Chondrocyte (in vitro differentiated cells): Measurements from ENCODE around the gene IGSF21. TPM values are rescaled to one million over a fixed set of nuclear protein-coding genes. Genes with fewer than 3 reads are reported as not detected.

Experiments used
- DNase-seq: peaks from one replicate; pipeline ENCODE4 v3.0.0; 2021; ENCODE audit warnings: mixed read lengths, low spot score
- H3K27ac Mint-ChIP-seq: one replicate; pipeline ENCODE4 v1.8.0; 2021; ENCODE audit warnings: mild to moderate bottlenecking, moderate library complexity, mixed read lengths; ENCODE audit not compliant: unreplicated experiment
- H3K27me3 Mint-ChIP-seq: 2 replicates; pipeline ENCODE4 v1.8.0; 2021; ENCODE audit warnings: low read depth, mixed read lengths
- H3K36me3 Mint-ChIP-seq: 2 replicates; pipeline ENCODE4 v1.8.0; 2021; ENCODE audit warnings: low read depth, mixed read lengths
- H3K4me1 Mint-ChIP-seq: 2 replicates; pipeline ENCODE4 v1.8.0; 2021; ENCODE audit warnings: low read depth, mild to moderate bottlenecking, mixed read lengths
- H3K4me3 Mint-ChIP-seq: one replicate; pipeline ENCODE4 v1.8.0; 2021; ENCODE audit warnings: mild to moderate bottlenecking, moderate library complexity, mixed read lengths; ENCODE audit not compliant: unreplicated experiment
- H3K9me3 Mint-ChIP-seq: 2 replicates; pipeline ENCODE4 v1.8.0; 2021; ENCODE audit warnings: low read depth, mixed read lengths
- CTCF ChIP-seq: fragments of 200-600 bp; sonication (generic); IDR thresholded peaks from 2 replicates; pipeline ENCODE4 v1.5.0; 2021; ENCODE audit warnings: antibody characterized with exemption, mild to moderate bottlenecking, moderate library complexity
- total RNA-seq: library from RNA; stranded (reverse); gene quantifications from 3 replicates; pipeline ENCODE4 v1.2.1, GENCODE V29; 2021

IGSF21 gene
- total RNA-seq, 1 donor from 2014 or later = not detected

- Mint-ChIP-seq H3K4me3 (no peak overlapping the region), H3K27ac (no peak overlapping the region), H3K36me3 (no peaks in the 10 kb centered on the region), H3K9me3 (no peaks in the 10 kb centered on the region), H3K4me1 (no peaks in the 10 kb centered on the region), H3K27me3 (peaks cover 5% of the 10 kb centered on the region)
- no peak for TF ChIP-seq CTCF
- DNase-seq = no peak
Observed at GRCh38 chr1:18394563-18395156, 287.1 kb downstream of the IGSF21 start.

GRCh38 chr1:18396247-18396980 is 288.8 kb downstream of the IGSF21 start:
- Mint-ChIP-seq H3K9me3 (no peaks in the 10 kb centered on the region), H3K36me3 (no peaks in the 10 kb centered on the region), H3K4me1 (no peaks in the 10 kb centered on the region), H3K27me3 (peaks cover 4% of the 10 kb centered on the region), H3K4me3 (no peak overlapping the region), H3K27ac (no peak overlapping the region)
- TF ChIP-seq CTCF = no peak
- no peak for DNase-seq

GRCh38 chr1:18397641-18398040 is 290.0 kb downstream of the IGSF21 start:
- Mint-ChIP-seq H3K27me3 (peaks cover 5% of the 10 kb centered on the region), H3K4me3 (no peak overlapping the region), H3K36me3 (no peaks in the 10 kb centered on the region), H3K4me1 (no peaks in the 10 kb centered on the region), H3K9me3 (no peaks in the 10 kb centered on the region), H3K27ac (no peak overlapping the region)
- no peak for DNase-seq
- no peak for TF ChIP-seq CTCF

- H3K27me3 Mint-ChIP-seq = peaks cover 5% of the 10 kb centered on the region
- H3K4me3 Mint-ChIP-seq = no peak overlapping the region
- no peaks in the 10 kb centered on the region for H3K36me3 Mint-ChIP-seq
Observed at GRCh38 chr1:18398791-18399530, 291.4 kb downstream of the IGSF21 start.

More at GRCh38 chr1:18398791-18399530, 291.4 kb downstream of the IGSF21 start:
- no peak for TF ChIP-seq CTCF
- H3K27ac Mint-ChIP-seq = no peak overlapping the region
- DNase-seq = no peak
- no peaks in the 10 kb centered on the region for H3K4me1 Mint-ChIP-seq
- H3K9me3 Mint-ChIP-seq = no peaks in the 10 kb centered on the region
